ENCODE data around the gene TMEM255B.
"Not testable (repeated sequence)": the region's sequence is repeated elsewhere in the genome, so short reads cannot be mapped to it uniquely, and the experiment has no call there.

The TMEM255B gene

DNA sequence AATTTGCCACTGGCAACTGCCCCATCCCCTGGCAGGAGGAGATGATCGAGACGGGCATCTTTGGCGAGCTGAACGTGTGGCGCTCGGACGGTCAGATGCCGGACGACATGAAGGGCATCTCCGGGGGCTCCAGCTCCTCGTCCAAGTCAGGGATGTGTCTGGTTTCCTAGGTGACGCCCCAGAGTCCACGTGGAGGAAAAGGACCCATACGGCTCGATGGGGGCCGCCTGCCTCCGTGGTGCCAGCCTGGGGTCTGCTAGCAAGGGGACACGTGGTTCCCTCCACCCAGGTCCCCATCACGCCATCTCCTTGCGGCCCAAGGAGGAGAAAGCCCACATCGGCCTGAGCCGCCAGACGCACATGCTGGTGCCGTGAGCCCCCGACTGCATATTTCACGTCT lies 23.8 kb upstream of the TMEM255B start:
- DNase-seq, result no peak

DNA sequence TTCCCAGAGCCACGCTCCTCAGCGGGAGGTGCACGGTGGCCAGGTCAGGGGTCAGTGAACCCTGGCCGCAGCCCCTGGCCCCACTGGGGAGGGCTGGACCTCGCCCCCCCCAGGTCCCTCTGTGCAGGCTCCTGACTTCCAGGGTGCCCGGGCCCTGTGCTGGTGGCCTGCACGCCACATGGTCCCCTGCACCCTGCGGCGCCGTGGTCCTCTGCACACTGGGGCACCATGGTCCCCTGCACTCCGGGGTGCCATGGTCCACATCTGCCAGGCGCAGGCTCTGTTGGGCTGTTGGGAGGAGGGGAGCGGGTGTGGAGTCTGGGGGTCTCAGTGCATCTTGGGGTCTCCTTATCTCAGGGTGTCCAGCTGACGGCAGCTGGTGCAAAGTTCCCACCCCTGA lies 23.3 kb upstream of the TMEM255B start:
- no peak for DNase-seq

DNA sequence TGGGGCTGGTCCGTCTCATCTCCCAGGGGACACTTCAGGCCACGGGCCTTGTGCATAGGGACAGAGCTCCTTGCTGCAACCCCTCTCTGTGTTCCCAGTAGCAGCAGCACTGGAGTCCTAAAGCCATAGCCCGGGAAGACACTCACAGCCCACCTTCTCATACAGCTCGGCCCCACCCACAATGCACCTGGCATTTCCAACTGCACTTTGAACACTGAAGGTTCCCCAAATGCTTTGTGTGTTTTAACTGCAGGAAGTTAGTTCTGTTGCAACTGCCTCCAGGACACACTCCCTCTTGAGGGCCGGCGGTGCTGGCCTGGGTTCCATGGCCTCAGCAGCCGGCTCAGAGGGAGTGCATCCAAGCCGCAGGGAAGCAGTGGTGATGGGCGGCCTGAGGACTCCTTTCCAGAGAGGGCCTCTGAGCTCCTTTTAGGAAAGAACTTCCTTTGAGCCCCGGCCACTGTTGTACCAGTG lies 22.7 kb upstream of the TMEM255B start:
- no peak for DNase-seq

DNA sequence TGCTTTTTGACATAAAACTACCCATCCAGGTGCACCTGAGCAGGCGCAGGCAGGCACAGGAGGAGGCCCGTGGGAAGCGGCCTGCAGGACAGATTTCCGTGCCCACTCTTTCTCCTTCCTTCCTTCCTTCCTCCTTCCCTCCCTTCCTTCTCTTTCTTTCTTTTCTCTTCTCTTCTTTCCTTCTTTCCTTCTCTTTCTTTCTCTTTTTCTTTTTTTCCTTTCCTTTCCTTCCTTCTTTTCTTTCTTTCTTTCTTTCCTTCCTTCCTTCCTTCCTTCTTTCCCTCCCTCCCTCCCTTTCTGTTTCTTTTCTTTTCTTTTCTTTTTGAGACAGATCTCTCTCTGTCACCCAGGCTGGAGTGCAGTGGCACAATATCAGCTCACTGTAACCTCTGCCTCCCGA lies 21.2 kb upstream of the TMEM255B start:
- no peak for DNase-seq

DNA sequence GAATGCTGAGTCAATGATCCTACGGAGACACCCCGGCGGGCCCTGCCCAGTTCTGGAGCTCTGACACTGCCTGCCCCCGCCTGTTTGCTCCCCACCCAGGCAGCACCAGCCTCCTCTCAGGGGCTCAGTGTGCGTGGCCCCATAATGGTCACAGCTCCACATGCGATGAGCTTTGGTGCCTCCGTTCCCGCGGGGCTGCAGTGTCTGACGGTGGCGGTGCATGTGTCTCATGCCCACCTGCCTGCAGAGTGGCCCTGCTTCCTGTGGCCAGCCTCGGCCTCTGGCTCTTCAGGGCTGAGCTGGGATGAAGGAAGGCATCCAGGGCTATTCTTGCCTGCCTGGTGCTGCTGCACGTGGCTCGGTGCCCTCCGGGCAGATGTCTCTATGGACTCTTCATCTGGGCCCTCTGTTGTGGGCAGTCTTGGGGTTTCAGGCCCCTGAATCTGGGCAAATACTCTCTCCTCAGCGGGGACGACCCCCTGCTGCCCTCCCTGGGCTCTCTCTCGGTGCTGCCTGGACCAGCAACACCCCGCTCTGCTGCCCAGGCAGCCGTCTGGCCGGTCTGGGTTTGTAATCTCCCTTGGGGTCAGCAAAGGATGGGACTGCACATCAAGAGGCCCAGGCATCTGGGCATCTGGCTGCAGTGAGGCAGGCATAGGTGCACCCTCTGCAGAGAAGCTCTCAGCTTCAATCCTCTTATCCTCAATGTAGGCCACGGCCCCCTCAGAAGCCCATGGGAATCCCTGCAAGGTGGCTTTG lies 19.3 kb upstream of the TMEM255B start:
- no peak for DNase-seq

DNA sequence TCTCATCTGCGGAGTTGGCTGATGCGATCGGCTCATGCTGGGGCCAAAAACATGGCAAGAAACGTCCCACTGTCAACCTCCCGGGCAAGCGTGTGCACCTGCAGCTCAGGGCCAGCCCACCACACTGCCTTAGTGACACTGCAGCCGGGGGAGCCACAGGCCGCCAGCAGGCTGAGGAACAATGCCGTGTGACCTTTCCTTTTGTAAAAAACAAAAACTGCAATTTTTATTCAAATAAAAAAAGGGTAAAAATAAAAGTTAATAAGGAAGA lies 18.8 kb upstream of the TMEM255B start:
- DNase-seq, result no peak

DNA sequence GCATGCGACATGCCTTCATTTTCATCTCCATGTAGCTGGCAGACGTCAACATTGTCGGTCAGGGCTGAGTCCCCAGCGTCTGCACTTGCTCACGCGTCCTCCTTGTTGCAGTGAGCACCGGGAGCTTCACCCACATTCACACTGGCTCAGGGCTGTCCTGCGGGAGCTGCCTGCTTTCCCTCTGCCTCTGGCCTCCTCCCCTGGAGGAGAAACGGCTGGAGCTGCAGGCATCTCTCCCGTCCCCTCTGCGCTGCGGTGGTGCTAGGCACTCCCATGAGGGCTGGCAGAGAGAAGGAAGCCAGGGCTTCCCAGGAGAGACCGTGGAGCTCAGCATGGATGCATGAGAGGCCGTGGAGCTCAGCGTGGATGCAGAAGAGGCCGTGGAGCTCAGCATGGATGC lies 18.4 kb upstream of the TMEM255B start:
- no peak for DNase-seq

DNA sequence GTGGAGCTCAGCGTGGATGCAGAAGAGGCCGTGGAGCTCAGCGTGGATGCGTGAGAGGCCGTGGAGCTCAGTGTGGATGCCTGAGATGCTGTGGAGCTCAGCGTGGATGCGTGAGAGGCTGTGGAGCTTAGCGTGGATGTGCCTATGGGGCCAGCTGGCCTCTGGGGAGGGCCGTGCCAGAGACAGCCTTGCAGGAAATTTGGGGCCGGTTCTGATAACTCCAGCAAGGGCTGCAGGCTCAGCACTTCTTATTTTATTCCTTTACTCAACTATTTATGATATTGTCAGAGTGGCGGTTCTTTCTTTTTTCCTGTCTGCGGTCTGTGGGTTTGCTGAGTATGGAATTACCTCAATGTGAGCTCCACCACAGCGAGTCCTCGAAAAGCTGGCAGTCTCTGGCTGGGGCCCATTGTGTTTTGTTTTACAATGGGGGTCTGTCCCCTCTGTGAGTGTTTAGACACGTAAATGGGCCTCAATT lies 17.8 kb upstream of the TMEM255B start:
- DNase-seq, result no peak

DNA sequence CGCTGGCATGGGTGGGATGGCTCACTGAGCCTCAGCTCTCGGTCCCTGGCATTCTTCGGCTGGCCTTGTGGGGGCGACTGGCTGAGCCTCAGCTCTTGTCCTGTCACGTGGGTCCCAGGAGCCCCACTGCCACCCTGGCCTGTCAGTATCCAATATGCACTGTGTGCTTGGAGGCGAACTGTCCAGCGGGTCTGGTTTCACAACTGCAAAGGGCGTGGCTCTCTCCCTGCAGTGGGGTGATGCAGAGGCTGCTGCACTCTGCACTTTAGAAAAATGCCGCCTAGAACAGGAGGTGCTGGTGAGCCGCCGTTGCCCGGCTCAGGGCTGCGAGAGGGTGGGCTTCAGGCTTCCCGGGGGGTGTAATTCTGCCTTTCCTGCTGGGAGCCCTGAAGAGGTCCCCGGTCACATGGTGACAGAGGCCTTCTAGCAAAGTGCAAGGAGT lies 17.0 kb upstream of the TMEM255B start:
- DNase-seq, result peak; percentile 61

DNA sequence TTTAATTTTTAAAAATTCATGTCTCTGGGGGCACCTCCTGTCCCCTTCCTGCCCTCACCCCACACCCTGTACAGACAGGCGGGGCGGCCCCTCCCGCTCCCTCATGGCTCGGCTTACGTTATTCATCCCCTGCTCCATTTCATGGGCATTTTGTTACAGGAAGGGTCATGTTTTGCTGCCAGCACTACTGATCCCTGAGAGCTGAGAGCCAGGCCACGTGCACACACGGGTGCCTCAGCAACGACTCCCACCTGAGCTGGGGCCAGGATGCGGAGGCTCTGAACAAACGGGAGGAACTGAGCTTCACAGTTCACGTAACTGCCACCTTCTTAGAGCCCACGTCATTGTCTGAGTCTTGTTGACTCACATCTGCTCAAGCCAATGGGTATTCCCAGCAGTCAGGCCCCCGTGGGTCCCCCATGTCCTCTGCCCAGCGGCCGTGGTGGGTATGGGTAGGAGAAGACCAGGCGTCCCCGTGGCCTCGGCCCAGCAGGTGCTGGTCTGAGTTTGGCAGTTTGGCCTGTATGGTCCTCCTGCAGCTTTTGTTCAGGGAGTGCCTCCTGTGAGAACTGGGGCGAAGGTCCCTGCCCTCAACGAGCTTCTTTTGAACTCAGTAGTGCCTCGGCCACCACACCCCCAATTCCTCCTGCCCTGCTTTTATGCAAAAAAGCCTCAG lies 16.4 kb upstream of the TMEM255B start:
- no peak for DNase-seq

DNA sequence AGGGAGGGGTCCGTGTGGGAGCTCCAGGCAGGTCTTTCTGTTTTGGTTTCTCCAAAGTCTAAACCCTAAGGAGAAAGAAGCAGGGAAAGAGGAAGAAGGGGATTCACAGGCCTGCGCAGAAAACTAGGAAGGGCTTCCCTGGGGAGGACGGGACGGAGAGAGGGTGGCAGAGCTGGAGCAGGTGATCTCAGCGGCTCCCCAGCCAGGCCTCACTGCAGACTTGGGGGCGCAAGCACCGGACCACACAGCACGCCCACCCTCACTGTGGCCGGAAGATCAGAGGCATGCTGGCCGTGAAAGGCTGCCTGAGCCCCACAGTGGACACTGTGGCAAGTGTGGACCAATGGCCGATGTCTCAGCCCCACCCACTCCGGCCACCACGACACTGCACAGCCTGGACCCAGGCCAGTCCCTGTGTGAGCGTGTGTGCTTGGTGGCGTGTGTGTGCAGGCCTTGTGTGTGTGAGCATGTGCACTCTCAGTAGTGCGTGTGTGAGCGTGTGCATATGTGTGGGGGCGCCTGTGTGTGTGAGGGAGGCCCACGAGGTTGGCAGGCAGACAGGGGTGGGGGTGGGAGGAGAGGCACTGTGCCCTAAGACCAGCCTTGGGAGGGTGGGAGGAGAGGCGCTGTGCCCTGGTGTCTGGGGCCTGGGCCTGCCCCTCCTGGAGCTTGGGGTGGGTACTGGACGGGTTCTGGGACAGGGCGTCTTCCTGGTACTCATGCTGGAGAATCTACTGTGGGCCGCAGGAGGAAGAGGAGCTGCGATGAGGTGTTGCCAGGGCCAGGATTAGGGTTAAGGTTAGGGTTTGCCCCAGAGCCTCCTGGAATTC lies 15.4 kb upstream of the TMEM255B start:
- no peak for DNase-seq

DNA sequence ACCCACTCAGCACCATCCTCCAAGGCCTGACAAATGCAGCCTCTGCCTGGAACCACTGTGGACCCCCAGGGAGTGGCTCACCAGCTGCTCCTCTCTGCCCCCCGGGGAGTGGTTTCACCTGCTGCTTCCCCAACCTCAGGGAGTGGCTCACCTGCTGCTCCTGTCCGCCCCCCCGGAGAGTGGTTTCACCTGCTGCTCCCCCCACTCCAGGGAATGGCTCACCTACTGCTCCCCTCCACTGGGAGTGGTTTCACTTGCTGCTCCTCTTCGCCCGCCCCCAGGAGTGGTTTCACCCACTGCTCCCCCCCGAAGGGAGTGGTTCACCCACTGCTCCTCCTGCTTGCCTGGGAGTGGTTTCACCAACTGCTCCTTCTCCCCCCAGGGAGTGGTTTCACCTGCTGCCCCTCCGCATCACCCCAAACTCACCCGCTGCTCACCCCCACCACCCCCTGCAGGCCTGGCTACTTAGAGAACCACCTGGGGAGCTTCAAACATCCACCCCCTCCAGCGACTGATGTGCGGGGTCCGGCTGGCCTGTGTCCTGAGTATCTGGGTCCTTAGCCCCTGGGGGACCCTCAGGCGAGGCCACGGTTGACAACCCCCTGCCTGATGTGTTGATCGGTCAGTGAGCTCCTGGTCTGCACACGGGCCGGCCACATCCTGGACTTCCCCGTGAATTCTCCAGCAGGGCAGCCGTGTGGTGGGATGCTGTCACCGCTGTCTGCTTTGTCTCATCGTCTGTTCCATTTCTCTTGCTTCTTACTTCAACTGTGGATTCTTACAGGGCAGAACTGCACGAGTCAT lies 14.6 kb upstream of the TMEM255B start:
- DNase-seq, result no peak

DNA sequence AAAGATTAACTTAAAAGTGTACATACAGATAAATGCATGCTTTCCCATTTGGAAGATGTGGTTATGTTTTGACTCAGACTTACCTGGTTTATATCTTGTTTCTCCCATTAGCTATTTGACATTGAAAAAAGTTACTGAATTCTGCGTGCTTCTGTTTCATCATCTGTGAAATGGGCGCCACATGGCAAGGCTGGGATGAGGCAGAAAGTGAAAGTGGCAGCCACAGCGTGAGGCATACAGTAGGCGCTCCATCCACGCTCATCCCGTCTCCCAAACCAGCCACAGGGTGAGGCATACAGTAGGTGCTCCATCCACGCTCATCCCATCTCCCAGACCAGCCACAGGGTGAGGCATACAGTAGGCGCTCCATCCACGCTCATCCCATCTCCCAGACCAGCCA lies 14.0 kb upstream of the TMEM255B start:
- DNase-seq, result no peak

DNA sequence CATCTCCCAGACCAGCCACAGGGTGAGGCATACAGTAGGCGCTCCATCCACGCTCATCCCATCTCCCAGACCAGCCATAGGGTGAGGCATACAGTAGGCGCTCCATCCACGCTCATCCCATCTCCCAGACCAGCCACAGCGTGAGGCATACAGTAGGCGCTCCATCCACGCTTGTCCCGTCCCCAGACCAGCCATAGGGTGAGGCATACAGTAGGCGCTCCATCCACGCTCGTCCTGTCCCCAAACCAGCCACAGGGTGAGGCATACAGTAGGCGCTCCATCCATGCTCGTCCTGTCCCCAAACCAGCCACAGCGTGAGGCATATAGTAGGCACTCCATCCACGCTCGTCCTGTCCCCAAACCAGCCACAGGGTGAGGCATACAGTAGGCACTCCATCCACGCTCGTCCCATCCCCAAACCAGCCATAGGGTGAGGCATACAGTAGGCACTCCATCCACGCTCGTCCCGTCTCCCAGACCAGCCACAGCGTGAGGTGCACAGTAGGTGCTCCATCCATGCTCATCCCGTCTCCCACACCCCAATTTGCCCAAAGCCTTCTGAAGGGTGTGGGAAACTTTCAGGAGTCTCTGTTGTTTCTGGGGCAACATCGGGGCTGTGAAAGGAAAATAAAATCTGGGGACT lies 13.4 kb upstream of the TMEM255B start:
- DNase-seq, result not testable (repeated sequence)

DNA sequence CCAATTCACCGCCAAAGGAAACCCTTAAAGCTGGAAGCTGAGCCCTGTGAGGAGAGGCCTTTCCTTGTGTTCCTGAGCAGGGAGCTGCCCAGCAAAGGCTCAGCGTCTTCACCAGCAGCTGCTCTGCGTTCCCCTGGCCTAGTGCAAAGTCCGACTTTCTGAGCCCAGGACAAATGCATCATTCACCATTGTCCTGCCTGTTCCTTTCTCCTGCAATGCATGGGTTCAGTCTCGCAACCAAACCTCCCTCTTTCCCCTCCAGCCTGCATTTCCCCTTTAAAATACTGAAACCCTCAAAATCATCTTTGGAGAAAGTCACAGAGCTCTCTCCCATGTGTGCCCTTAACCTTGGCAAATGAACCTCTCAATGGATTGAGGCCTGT lies 12.9 kb upstream of the TMEM255B start:
- peak; percentile 44 for DNase-seq

DNA sequence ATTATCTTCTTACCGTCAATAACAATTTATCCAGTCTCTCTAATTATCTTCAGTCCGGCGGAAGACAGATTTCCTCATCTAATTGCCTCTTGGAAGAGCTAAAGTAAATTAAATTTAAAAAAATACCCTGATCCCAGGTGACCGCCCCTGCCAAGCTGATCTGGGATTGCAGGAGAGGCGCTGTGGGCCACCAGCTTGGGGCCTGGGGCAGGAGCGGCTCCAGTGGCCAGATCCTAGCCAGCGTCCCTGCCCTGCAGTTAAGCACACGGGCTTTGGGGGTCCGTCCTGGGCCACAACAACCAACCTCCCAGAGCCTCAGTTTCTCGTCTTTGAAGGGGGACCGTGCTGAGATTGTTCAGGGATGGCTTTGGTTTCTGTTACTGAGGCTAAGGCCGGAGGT lies 12.4 kb upstream of the TMEM255B start:
- peak; percentile 47 for DNase-seq

DNA sequence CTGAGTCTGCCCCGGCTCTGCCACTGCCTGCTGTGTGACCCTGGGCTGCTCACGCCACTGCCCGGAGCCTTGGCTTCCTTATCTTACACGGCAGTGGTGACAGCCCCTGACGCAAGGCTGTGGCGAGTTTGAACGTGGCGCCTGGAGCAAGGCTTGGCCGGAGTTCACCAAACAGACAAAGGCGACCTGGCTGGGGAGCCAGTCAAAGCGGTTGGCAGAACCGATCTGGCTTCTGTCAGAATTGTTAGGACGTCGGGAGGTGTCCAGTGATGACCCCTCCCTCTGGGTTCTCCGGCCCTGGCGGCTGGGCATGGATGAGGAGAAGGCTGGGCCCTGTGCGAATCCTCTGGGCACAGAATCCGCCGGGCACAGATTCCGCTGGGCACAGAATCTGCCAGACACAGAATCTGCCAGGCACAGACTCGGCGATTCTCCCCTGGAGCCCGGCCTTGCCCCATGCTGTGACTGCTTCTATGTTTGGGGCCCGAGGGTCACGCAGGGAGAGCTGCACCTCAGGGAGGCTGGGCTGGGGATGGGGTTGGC lies 11.7 kb upstream of the TMEM255B start:
- no peak for DNase-seq

DNA sequence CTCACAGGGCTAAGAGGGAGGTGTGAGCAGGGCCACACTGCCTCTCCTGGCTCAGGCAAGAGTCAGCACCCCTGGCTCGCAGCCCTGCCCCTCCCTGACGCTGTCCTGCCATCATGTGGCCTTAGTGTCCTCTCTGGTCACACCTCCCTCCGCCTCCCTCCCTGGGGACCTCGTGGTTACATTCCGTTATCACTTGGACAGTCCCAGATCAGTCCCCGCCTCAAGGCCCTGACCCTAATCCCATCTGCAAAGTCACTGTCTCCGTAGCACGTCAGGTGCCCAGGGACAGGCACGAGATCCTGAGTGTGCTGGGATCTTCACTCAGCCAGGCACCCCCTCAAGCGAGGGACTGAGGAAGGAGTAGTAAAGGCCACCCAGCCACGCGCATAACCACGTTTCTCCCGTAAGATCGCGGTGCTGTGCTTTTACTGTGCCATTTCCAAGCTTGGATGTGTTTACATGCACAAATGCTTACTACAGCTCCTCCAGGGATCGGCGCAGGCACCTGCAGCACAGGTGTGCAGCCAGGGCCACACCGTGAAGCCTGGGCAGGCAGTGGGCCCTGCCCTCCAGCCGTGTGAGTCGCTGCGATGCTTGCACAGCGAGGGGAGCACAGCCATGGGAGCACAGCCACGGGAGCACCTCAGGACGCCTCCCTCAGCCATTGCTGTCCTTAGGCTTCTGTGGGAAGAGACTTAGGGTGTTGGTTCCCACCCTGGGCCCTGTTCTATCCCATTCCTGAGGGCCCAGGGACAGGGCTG lies 10.7 kb upstream of the TMEM255B start:
- no peak for DNase-seq

DNA sequence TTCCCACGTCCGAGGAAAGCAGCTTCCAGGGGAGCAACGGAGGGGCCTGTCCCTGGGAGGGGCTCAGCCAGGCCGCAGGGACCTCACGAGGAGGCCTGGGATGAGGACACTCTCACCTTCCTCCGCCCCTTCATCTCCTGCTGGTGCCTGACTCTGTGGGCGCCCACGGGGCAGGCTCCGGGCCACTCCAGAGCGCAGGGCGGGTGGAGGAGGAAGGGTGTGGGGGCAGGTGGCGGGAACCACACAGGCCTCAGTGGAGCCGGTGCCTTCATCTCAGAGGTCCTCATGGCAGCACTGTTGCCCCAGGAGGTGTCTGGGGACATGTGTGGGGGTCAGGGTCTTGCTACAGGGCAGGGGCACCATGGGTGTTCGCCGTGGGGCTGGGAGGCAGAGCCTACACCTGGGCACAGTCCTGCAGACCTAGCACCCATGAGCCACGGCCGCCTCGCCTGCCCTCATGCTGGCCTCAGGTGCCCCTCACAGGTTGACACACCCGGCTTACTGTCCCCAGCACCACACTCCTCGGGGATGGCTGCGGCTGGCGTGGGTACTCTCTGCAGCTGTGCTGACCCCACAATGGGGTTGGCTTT lies 10.1 kb upstream of the TMEM255B start:
- DNase-seq, result no peak

DNA sequence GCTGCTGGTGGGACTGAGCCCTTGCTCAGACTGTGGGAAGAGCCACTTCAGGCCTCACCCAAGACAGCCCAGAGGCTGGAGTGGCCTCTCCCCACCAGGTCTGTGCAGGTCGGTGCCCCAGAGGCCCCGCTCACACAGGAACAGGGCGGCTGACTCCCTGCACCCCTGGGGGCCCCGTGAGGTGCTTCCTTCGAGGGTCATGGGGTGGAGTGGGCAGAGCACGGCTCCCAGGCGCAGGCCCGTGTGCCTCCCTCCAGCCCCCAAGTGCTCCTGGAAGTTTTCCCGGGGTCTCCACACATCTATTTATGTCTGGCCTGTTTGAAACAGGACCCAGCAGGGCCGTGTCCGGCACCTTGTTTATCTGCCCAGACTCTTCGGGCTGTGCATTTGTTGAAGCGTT lies 9.5 kb upstream of the TMEM255B start:
- DNase-seq, result no peak

DNA sequence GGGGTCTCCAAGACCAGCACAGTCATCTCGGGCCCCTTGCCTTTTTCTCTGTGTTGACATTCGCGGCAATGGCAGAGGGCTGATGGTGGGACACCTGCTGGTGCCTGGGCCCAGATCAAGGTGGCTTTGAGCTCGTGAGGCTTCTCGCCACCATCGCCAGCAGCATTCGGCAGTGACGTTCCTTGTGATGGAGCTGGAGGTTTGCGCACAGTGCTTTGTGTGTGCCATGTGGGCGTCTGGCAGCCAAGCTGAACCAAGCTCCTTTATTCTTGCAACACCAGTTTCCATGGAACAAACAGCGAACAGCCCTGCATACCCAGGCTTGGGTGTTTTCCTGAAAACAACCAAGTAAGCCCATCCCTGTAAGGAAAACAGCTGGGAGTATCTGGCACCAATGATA lies 9.1 kb upstream of the TMEM255B start:
- DNase-seq, result no peak
